ENCODE measurements around the gene SARNP. TPM values are rescaled to one million over a fixed set of nuclear protein-coding genes. Genes with fewer than 3 reads are reported as not detected.

Gene SARNP
- total RNA-seq, 1 donor from 2014 or later: 266 TPM

GRCh38 chr12:55757701-55758100 lies 59.8 kb downstream of the SARNP start:
- peaks cover 50% of the 10 kb centered on the region for H3K36me3 Mint-ChIP-seq
- peak overlapping the region; percentile 31 for H3K27ac Mint-ChIP-seq
- H3K4me3 Mint-ChIP-seq: no peak overlapping the region

DNA sequence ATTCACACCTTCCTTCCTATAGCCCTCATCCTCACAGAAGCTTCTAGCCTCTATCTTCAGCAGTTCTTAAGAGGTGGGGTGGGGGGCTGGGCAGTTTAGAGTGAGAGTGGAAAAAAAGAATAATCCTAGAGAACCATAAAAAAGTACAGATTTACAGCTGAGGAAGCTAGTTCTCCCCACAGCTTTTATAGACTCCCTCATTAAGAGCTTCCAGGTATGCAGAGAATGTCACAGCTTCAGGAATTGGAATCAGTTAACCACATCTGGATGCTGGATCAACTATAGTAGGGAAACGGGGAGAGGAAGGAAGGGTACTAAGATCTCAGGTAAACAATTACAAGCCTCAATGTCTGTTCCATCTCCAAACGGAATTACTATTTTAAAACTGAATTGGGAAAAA lies 62.3 kb downstream of the SARNP start:
- H3K4me1 Mint-ChIP-seq: peaks cover 17% of the 10 kb centered on the region
- Histone ChIP-seq H3F3A (ENCODE audit: low read depth) (peaks cover 78% of the 10 kb centered on the region), H3K9ac (no peak overlapping the region), H3K27me3 (no peaks in the 10 kb centered on the region), H3K79me2 (ENCODE audit: low read depth) (peaks cover 12% of the 10 kb centered on the region), H3K4me3 (no peak overlapping the region), H3K36me3 (peaks cover 34% of the 10 kb centered on the region), H3K4me2 (no peak overlapping the region), H3K4me1 (peaks cover 36% of the 10 kb centered on the region), H2AFZ (replicated peaks) (no peak overlapping the region), H3K27ac (peak overlapping the region; percentile 57), H3K9me3 (ENCODE audit: low read depth) (no peaks in the 10 kb centered on the region), H4K20me1 (ENCODE audit: low read depth) (peaks cover 79% of the 10 kb centered on the region)
- TF ChIP-seq EZH2phosphoT487 (IDR thresholded peaks at IDR 0.05) (no peak), CTCF (IDR thresholded peaks at IDR 0.05) (no peak), EZH2 (IDR thresholded peaks at IDR 0.05) (no peak)
- no peak overlapping the region for H3K4me3 Mint-ChIP-seq
- peaks cover 55% of the 10 kb centered on the region for H3K36me3 Mint-ChIP-seq
- DNase-seq (ENCODE audit: low spot score): no peak
- H3K27me3 Mint-ChIP-seq (ENCODE audit: insufficient read depth, low read depth): peaks cover 8% of the 10 kb centered on the region
- no peak overlapping the region for H3K27ac Mint-ChIP-seq
- H3K9me3 Mint-ChIP-seq: peaks cover 2% of the 10 kb centered on the region

More at GRCh38 chr12:55757701-55758100, 59.8 kb downstream of the SARNP start:
- peaks cover 12% of the 10 kb centered on the region for H3K79me2 ChIP-seq (ENCODE audit: low read depth)
- peaks cover 6% of the 10 kb centered on the region for H3K27me3 Mint-ChIP-seq (ENCODE audit: insufficient read depth, low read depth)
- no peak overlapping the region for H2AFZ ChIP-seq (replicated peaks)
- H4K20me1 ChIP-seq (ENCODE audit: low read depth): peaks cover 72% of the 10 kb centered on the region
- H3K4me1 Mint-ChIP-seq: peaks cover 11% of the 10 kb centered on the region
- H3K9ac ChIP-seq: no peak overlapping the region
- H3K4me2 ChIP-seq: peak overlapping the region; percentile 57
- peaks cover 36% of the 10 kb centered on the region for H3K4me1 ChIP-seq
- TF ChIP-seq EZH2 (IDR thresholded peaks at IDR 0.05) (no peak), CTCF (IDR thresholded peaks at IDR 0.05) (no peak), EZH2phosphoT487 (IDR thresholded peaks at IDR 0.05) (no peak)
- no peaks in the 10 kb centered on the region for H3K27me3 ChIP-seq
- H3K36me3 ChIP-seq: peaks cover 38% of the 10 kb centered on the region
- peaks cover 2% of the 10 kb centered on the region for H3K9me3 Mint-ChIP-seq
- no peak overlapping the region for H3K4me3 ChIP-seq
- no peaks in the 10 kb centered on the region for H3K9me3 ChIP-seq (ENCODE audit: low read depth)
- H3K27ac ChIP-seq: peak overlapping the region; percentile 65
- DNase-seq (ENCODE audit: low spot score): peak; percentile 83
- H3F3A ChIP-seq (ENCODE audit: low read depth): peaks cover 76% of the 10 kb centered on the region

DNA sequence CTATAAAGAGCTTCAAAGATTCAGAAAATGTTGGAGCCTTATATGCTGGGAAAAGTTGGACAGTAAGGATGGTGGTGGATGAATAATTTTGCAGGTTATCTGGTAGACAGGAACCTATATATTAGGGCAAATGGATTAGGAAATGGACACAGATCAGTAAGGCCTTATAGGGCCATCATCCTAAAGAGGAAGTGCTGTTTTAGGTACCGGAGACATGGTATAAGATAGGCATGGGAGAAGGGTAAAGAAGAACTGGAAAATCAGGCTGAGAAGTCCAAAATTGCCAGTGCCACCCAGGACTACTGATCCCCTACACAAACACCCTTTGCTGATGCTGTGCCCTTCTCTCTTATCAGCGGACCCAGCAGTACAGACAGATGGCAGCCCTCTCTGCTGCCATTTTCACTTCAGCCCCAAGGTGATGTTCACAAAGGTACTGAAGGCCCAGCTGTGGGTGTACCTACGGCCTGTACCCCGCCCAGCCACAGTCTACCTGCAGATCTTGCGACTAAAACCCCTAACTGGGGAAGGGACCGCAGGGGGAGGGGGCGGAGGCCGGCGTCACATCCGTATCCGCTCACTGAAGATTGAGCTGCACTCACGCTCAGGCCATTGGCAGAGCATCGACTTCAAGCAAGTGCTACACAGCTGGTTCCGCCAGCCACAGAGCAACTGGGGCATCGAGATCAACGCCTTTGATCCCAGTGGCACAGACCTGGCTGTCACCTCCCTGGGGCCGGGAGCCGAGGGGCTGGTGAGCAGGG lies 69.1 kb downstream of the SARNP start:
- H4K20me1 ChIP-seq (ENCODE audit: low read depth): peaks cover 65% of the 10 kb centered on the region
- peaks cover 56% of the 10 kb centered on the region for H3K79me2 ChIP-seq (ENCODE audit: low read depth)
- H3K9ac ChIP-seq: no peak overlapping the region
- peaks cover 2% of the 10 kb centered on the region for H3K9me3 Mint-ChIP-seq
- H3K4me2 ChIP-seq: no peak overlapping the region
- H3K4me3 ChIP-seq: no peak overlapping the region
- no peaks in the 10 kb centered on the region for H3K9me3 ChIP-seq (ENCODE audit: low read depth)
- no peak overlapping the region for H3K27ac Mint-ChIP-seq
- H3K36me3 ChIP-seq: peaks cover 7% of the 10 kb centered on the region
- peaks cover 2% of the 10 kb centered on the region for H3K27me3 Mint-ChIP-seq (ENCODE audit: insufficient read depth, low read depth)
- peaks cover 44% of the 10 kb centered on the region for H3K36me3 Mint-ChIP-seq
- no peak overlapping the region for H3K27ac ChIP-seq
- peaks cover 22% of the 10 kb centered on the region for H3K4me1 ChIP-seq
- peaks cover 44% of the 10 kb centered on the region for H3K4me1 Mint-ChIP-seq
- no peak for DNase-seq (ENCODE audit: low spot score)
- TF ChIP-seq EZH2phosphoT487 (IDR thresholded peaks at IDR 0.05) (no peak), EZH2 (IDR thresholded peaks at IDR 0.05) (no peak), CTCF (IDR thresholded peaks at IDR 0.05) (no peak)
- no peaks in the 10 kb centered on the region for H3K27me3 ChIP-seq
- H2AFZ ChIP-seq (replicated peaks): no peak overlapping the region
- peak overlapping the region; percentile 18 for H3K4me3 Mint-ChIP-seq
- peaks cover 54% of the 10 kb centered on the region for H3F3A ChIP-seq (ENCODE audit: low read depth)
